ENCODE measurements around the gene VWA8. TPM values are rescaled to one million over a fixed set of nuclear protein-coding genes. Genes with fewer than 3 reads are reported as not detected.

Gene VWA8
- total RNA-seq, 4 donors from 2014 or later, result 27.1 to 39.7 (median 30.4) TPM

GRCh38 chr13:41709511-41709910 is 251.4 kb downstream of the VWA8 start:
- H3K4me3 ChIP-seq (replicated peaks in 1 of 3), result no peak overlapping the region
- peaks cover 16 to 17% of the 10 kb centered on the region in 2 donors for H3K4me1 ChIP-seq
- DNase-seq, result no peak
- H3K27me3 ChIP-seq, result no peaks in the 10 kb centered on the region
- no peak overlapping the region for H3K27ac ChIP-seq
- intact Hi-C loops (cut with DNase I), result no loop called here
- no peaks in the 10 kb centered on the region for H3K36me3 ChIP-seq
- TF ChIP-seq, protein P1, sequence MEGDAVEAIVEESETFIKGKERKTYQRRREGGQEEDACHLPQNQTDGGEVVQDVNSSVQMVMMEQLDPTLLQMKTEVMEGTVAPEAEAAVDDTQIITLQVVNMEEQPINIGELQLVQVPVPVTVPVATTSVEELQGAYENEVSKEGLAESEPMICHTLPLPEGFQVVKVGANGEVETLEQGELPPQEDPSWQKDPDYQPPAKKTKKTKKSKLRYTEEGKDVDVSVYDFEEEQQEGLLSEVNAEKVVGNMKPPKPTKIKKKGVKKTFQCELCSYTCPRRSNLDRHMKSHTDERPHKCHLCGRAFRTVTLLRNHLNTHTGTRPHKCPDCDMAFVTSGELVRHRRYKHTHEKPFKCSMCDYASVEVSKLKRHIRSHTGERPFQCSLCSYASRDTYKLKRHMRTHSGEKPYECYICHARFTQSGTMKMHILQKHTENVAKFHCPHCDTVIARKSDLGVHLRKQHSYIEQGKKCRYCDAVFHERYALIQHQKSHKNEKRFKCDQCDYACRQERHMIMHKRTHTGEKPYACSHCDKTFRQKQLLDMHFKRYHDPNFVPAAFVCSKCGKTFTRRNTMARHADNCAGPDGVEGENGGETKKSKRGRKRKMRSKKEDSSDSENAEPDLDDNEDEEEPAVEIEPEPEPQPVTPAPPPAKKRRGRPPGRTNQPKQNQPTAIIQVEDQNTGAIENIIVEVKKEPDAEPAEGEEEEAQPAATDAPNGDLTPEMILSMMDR (IDR thresholded peaks at IDR 0.05), result no peak
- TF ChIP-seq POLR2A (IDR thresholded peaks at IDR 0.05), result no peak
- H3K9me3 ChIP-seq, result no peaks in the 10 kb centered on the region

DNA sequence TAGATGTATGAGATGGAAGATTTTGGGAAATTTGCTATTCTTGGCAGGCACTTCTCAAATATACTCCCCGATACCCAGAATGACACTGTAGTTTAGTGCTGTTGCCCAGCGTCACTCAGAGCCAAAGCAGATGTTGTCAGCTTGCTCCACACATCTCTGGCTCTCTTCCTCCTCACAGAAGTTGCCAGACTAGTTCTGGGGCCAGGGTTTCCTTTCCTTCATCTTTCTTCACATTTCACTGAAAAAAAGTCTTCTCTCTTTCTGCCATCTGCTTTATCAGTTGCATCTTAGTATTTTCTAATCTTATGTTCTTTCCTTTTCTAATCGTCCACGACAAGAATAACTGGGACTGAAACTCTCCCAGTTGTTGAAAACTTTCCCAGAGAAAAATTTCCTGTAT is 252.2 kb downstream of the VWA8 start:
- H3K4me3 ChIP-seq (replicated peaks in 1 of 3), result no peak overlapping the region
- H3K9me3 ChIP-seq, result no peaks in the 10 kb centered on the region
- DNase-seq, result peak in 1 of 2 donors; percentile 17
- peaks cover 16 to 17% of the 10 kb centered on the region in 2 donors for H3K4me1 ChIP-seq
- H3K27ac ChIP-seq, result no peak overlapping the region
- WGBS, 2 donors, result 66 to 67% methylated on average over 4 of the region's 4 CpGs
- no peaks in the 10 kb centered on the region for H3K36me3 ChIP-seq
- no peaks in the 10 kb centered on the region for H3K27me3 ChIP-seq
- TF ChIP-seq POLR2A (IDR thresholded peaks at IDR 0.05), result no peak
- TF ChIP-seq, protein P1 (IDR thresholded peaks at IDR 0.05), result no peak
- intact Hi-C loops (cut with DNase I), result no loop called here

DNA sequence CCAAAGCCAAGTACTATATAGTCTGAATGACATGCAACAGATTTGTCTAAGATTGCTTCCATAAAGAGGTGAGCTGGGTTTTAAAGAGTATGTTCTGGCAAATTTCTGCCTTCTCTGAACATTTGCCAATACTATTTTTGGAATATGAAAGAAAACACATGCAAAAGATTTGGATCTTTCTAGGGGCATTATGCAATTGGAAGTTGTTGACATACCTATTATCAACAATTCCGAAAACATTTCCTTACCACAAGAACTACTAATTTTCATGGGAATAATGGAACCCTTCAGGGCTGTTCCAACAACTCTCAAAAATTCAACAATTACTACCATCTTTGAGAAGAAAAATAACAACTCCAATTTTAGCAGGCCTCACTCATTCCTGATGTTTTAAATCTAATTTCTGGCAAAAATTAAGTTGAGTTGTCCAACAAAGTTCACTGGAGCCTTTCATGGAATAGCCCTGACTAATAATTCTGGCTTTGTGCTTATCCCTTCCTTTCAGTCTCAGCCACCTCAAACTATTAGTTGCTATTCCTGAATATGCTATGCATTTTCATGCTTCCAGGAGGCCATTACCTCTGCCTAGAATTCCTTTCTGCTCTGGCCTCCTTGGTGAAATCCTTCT is 253.6 kb downstream of the VWA8 start:
- no peak for TF ChIP-seq POLR2A (IDR thresholded peaks at IDR 0.05)
- TF ChIP-seq, protein P1 (IDR thresholded peaks at IDR 0.05), result no peak

DNA sequence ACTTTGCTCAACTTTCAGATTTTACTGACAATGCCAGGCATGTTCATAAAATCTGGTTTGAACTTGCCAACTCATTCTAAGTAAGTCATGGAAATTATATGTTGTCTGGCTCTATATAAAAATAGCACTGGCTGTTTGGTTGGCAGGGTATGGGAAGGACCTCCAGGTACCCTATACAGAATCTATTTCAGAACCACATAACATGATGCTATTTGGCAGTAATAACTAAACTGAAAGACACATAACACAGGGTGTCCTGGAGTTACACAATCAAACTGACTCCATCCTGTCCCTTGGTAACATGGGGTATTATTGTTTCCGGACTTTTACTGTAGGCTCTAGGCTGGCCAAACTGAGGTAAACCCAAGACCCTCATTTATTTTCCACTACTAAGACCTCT is 254.8 kb downstream of the VWA8 start:
- 66 to 72% methylated on average over 1 of the region's 1 CpG for WGBS, 2 donors
- peaks cover 33 to 35% of the 10 kb centered on the region in 2 donors for H3K4me1 ChIP-seq
- no peak for TF ChIP-seq POLR2A (IDR thresholded peaks at IDR 0.05)
- TF ChIP-seq, protein P1 (IDR thresholded peaks at IDR 0.05), result no peak

More for the DNA sequence above, 253.6 kb downstream of the VWA8 start:
- Histone ChIP-seq H3K27me3 (no peaks in the 10 kb centered on the region), H3K36me3 (no peaks in the 10 kb centered on the region), H3K4me3 (replicated peaks in 1 of 3) (no peak overlapping the region), H3K9me3 (no peaks in the 10 kb centered on the region), H3K27ac (peak overlapping the region; percentile 37 to 73 (median 47)), H3K4me1 (peaks cover 22 to 24% of the 10 kb centered on the region in 2 donors)
- intact Hi-C loops (cut with DNase I), result no loop called here
- no peak for DNase-seq
- WGBS, 2 donors, result 45 to 63% methylated on average over 1 of the region's 1 CpG

GRCh38 chr13:41702540-41702939 is 258.4 kb downstream of the VWA8 start:
- Histone ChIP-seq H3K27ac (peak overlapping the region; percentile 37 to 64 (median 38)), H3K9me3 (no peaks in the 10 kb centered on the region), H3K27me3 (no peaks in the 10 kb centered on the region), H3K36me3 (no peaks in the 10 kb centered on the region), H3K4me1 (peaks cover 29 to 55% of the 10 kb centered on the region in 2 donors), H3K4me3 (replicated peaks in 1 of 3) (no peak overlapping the region)
- DNase-seq, result peak in 1 of 2 donors; percentile 7
- intact Hi-C loops (cut with DNase I), result no loop called here
- TF ChIP-seq, protein P1 (IDR thresholded peaks at IDR 0.05), result no peak
- TF ChIP-seq POLR2A (IDR thresholded peaks at IDR 0.05), result no peak
- WGBS, 2 donors, result 71 to 73% methylated on average over 2 of the region's 2 CpGs

More for the DNA sequence above, 254.8 kb downstream of the VWA8 start:
- H3K4me3 ChIP-seq (replicated peaks in 1 of 3), result no peak overlapping the region
- no peaks in the 10 kb centered on the region for H3K27me3 ChIP-seq
- DNase-seq, result no peak
- peak overlapping the region in 2 of 3 donors; percentile 47 to 73 for H3K27ac ChIP-seq
- intact Hi-C loops (cut with DNase I), result no loop called here
- no peaks in the 10 kb centered on the region for H3K36me3 ChIP-seq
- H3K9me3 ChIP-seq, result no peaks in the 10 kb centered on the region

Measured in thyroid gland (tissue), 4 donors.